Kidney (tissue), 14 donors: Measurements from ENCODE around the gene MKNK2. TPM values are rescaled to one million over a fixed set of nuclear protein-coding genes. Genes with fewer than 3 reads are reported as not detected.
A peak's percentile ranks its signal among the peaks of the same experiment; 100 is the strongest.

Experiments
- DNase-seq, 5 donors: peaks; one replicate each; pipeline ENCODE4 v3.0.0-alpha.2; 2013 to 2020
- FAIRE-seq: peaks from 2 replicates; lab custom pipeline; 2012; peaks lifted over from hg19 to GRCh38; lab: Jason Lieb, UNC
- H3K27ac ChIP-seq, 2 donors: one replicate each; pipeline ENCODE4 v1.7.0; 2013; ENCODE audit warnings: low read depth in 2 of 2, low read length in 2 of 2, inconsistent platforms in 1 of 2
- H3K27me3 ChIP-seq: one replicate; pipeline ENCODE4 v1.7.1; 2013; ENCODE audit warnings: low read length, inconsistent platforms; ENCODE audit not compliant: control insufficient read depth, insufficient read depth
- H3K36me3 ChIP-seq, 3 donors: one replicate each; pipeline versions ENCODE4 v1.7.0 to v1.7.1; 2013; ENCODE audit warnings: low read length in 3 of 3, control low read depth in 1 of 3, inconsistent platforms in 1 of 3; ENCODE audit not compliant: insufficient read depth in 3 of 3, control insufficient read depth in 2 of 3
- H3K4me1 ChIP-seq, 3 donors: one replicate each; pipeline versions ENCODE4 v1.7.0 to v1.7.1; 2013; ENCODE audit warnings: low read length in 3 of 3, inconsistent platforms in 1 of 3, low read depth in 1 of 3; ENCODE audit not compliant: control insufficient read depth in 2 of 3, insufficient read depth in 2 of 3
- H3K4me3 ChIP-seq, 3 donors: one replicate each; pipeline versions ENCODE4 v1.7.0 to v1.8.1; 2013; ENCODE audit warnings: low read length in 3 of 3, control low read depth in 1 of 3, inconsistent platforms in 1 of 3
- H3K9ac ChIP-seq, 3 donors: one replicate each; pipeline versions ENCODE4 v1.7.0 to v1.7.1; 2013; ENCODE audit warnings: low read length in 3 of 3, control low read depth in 1 of 3, inconsistent platforms in 1 of 3
- H3K9me3 ChIP-seq, 3 donors: one replicate each; pipeline versions ENCODE4 v1.7.0 to v1.7.1; 2013; ENCODE audit warnings: low read length in 3 of 3, control low read depth in 1 of 3, inconsistent platforms in 1 of 3; ENCODE audit not compliant: control insufficient read depth in 2 of 3, insufficient read depth in 1 of 3
- intact Hi-C: fragments of 100-400 bp; cut with DNase I; formaldehyde crosslinking; loops from one replicate; pipeline ENCODE4 v1.11.1; 2022
- polyA plus RNA-seq: library from polyadenylated mRNA; stranded (reverse); fragments of 350-450 nt; fragmentation: Illumina TruSeq; extraction: RNeasy Lipid Tissue Mini Kit (QIAGEN cat#74804); gene quantifications from one replicate; pipeline ENCODE4 v1.2.3, GENCODE V29; 2014; ENCODE audit warnings: low read depth, low replicate concordance; ENCODE audit not compliant: insufficient read depth
- total RNA-seq: library from RNA; stranded (reverse); fragmentation: NEBNext Ultra II Directional; extraction: Animal tissue kit (Norgen Biotek cat#: 25700); gene quantifications from one replicate; pipeline ENCODE4 v1.2.1, GENCODE V29; 2021
- TF ChIP-seq, protein P1 (sequence below): IDR thresholded peaks from 3 replicates; pipeline ENCODE4 v1.5.1; 2012; ENCODE audit warnings: mild to moderate bottlenecking, moderate library complexity, borderline replicate concordance; ENCODE audit not compliant: insufficient read depth; ENCODE audit errors: extremely low read depth
- donor health status: control.
- donor health status: control.
- donor health status: control.
- donor health status: control.
- donor health status: control.
- donor health status: DM: yes; HTN: yes; CAD: no.
- donor health status: Normal renal cell carcinoma (clear cell type).

MKNK2 gene
- total and polyA plus RNA-seq, 2 donors from 2014 or later = 67.2 to 190 TPM

DNA sequence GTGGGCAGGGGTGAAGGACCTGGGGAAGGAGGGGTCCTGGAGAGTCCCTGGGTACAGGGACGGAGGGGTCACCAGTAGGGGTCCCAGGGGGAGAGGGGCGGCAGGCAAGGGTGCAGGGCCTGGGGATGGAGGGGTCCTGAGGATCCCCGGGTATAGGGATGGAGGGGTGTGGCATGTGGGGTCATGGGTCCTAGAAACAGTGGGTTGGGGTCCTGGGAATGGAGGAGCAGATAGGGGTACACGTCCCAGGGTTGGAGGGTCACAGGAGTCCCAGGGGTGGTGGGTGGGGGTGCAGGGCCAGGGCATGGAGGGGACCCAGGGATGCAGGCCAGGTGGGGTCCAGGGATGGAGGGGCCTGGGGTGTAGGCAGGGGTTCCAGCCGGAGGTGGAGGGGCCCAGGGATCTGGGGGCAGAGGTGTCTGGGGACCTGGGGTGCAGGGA lies 36.9 kb downstream of the MKNK2 start:
- no peaks in the 10 kb centered on the region for H3K27me3 ChIP-seq
- H3K4me1 ChIP-seq = peaks cover 0 to 3% (median 0%) of the 10 kb centered on the region in 3 donors
- intact Hi-C loops = no loop called here
- no peak overlapping the region for H3K27ac ChIP-seq
- TF ChIP-seq, protein P1, sequence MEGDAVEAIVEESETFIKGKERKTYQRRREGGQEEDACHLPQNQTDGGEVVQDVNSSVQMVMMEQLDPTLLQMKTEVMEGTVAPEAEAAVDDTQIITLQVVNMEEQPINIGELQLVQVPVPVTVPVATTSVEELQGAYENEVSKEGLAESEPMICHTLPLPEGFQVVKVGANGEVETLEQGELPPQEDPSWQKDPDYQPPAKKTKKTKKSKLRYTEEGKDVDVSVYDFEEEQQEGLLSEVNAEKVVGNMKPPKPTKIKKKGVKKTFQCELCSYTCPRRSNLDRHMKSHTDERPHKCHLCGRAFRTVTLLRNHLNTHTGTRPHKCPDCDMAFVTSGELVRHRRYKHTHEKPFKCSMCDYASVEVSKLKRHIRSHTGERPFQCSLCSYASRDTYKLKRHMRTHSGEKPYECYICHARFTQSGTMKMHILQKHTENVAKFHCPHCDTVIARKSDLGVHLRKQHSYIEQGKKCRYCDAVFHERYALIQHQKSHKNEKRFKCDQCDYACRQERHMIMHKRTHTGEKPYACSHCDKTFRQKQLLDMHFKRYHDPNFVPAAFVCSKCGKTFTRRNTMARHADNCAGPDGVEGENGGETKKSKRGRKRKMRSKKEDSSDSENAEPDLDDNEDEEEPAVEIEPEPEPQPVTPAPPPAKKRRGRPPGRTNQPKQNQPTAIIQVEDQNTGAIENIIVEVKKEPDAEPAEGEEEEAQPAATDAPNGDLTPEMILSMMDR = no peak
- FAIRE-seq (no peak), DNase-seq (peak in 2 of 5 donors; percentile 71 to 77)
- no peaks in the 10 kb centered on the region for H3K9me3 ChIP-seq
- no peak overlapping the region for H3K9ac ChIP-seq
- H3K4me3 ChIP-seq = no peak overlapping the region
- no peaks in the 10 kb centered on the region for H3K36me3 ChIP-seq

DNA sequence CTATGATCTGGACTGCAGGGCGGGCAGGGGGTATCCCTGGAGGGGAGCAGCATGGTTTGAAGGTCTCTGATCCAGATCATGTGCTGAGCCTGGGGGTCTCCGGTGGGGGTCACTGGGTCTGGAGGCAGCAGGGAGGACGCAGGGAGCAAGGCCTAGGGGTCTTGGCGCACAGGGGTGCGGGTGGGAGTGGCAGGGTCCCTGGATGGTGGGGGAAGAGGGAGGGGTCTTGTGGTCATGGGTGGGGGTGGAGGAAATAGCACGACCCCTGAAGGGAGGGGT lies 37.4 kb downstream of the MKNK2 start:
- FAIRE-seq = no peak
- no peak overlapping the region for H3K27ac ChIP-seq
- DNase-seq = no peak

DNA sequence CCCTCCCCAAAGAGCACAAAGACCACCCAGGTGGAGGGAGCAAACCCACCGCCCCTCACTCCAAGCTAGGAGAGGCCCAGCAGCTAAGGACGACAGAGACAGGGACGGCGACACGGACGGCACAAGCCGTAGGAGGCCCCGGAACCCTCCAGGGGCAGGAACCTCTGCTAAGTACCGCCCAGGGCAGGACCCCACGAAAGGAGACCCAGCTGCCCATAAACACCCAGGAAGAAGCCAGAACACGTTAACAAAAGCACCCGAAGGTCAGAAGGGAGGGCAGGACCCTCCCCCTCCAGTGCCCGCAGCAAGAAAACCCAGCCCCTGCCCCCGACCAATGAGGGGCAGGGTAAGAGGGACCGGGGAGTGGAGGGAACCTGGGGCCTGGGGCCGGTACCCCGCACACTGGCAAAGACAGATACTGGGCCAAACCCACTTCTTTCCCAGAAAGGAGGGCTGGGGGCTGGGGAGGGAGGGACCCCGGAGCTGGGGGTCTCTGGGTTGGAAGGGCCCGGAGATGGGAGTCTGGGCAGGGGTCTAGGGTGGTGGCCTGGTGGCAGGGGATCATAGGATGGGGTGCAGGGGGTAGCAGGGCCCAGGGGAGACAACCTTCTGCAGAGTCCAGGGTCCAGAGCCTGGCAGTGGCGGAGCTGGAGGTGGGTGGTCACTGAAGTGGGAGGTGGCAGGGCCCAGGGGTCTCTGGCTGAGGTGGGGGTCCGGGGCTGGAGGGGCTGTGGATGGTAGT lies 37.9 kb downstream of the MKNK2 start:
- TF ChIP-seq, protein P1 = no peak
- H3K27me3 ChIP-seq = no peaks in the 10 kb centered on the region
- H3K27ac ChIP-seq = no peak overlapping the region
- H3K36me3 ChIP-seq = no peaks in the 10 kb centered on the region
- no peak overlapping the region for H3K4me3 ChIP-seq
- DNase-seq = no peak
- no peak overlapping the region for H3K9ac ChIP-seq
- H3K9me3 ChIP-seq = no peaks in the 10 kb centered on the region
- FAIRE-seq = no peak
- intact Hi-C loops = no loop called here
- peaks cover 0 to 3% (median 0%) of the 10 kb centered on the region in 3 donors for H3K4me1 ChIP-seq

More for the DNA sequence above, 37.4 kb downstream of the MKNK2 start:
- no peaks in the 10 kb centered on the region for H3K9me3 ChIP-seq
- no peak overlapping the region for H3K9ac ChIP-seq
- H3K4me3 ChIP-seq = no peak overlapping the region
- TF ChIP-seq, protein P1 = no peak
- no peaks in the 10 kb centered on the region for H3K36me3 ChIP-seq
- H3K4me1 ChIP-seq = peaks cover 0 to 3% (median 0%) of the 10 kb centered on the region in 3 donors
- intact Hi-C loops = no loop called here
- H3K27me3 ChIP-seq = no peaks in the 10 kb centered on the region
